ENCODE measurements around the gene SLC35G3. TPM values are rescaled to one million over a fixed set of nuclear protein-coding genes. Genes with fewer than 3 reads are reported as not detected.

The SLC35G3 gene
- total and polyA plus RNA-seq, 10 of the 15 experiments (the other 5 are each of a cell fraction or from before 2014, with no cell fraction given): not detected

DNA sequence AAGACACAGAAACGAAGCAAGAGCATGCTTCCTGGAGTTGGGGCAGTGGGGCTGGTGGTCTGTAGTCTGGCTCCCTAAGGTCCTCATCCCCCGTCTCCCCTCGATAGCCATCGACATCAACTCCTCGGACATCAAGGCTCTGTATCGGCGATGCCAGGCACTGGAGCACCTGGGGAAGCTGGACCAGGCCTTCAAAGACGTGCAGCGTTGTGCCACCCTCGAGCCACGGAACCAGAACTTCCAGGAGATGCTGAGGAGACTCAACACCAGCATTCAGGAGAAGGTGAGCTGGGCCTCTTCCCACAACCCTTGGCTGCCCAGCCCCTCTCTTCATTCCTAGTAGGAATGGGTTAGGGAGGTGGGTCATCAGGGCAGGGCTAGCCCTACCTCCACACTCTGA is 44.3 kb downstream of the SLC35G3 start (continued):
- TF ChIP-seq, protein P1, sequence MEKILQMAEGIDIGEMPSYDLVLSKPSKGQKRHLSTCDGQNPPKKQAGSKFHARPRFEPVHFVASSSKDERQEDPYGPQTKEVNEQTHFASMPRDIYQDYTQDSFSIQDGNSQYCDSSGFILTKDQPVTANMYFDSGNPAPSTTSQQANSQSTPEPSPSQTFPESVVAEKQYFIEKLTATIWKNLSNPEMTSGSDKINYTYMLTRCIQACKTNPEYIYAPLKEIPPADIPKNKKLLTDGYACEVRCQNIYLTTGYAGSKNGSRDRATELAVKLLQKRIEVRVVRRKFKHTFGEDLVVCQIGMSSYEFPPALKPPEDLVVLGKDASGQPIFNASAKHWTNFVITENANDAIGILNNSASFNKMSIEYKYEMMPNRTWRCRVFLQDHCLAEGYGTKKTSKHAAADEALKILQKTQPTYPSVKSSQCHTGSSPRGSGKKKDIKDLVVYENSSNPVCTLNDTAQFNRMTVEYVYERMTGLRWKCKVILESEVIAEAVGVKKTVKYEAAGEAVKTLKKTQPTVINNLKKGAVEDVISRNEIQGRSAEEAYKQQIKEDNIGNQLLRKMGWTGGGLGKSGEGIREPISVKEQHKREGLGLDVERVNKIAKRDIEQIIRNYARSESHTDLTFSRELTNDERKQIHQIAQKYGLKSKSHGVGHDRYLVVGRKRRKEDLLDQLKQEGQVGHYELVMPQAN (conservative IDR thresholded peaks at IDR 0.05): no peak
- TF ChIP-seq TAF1 (IDR thresholded peaks at IDR 0.05; ENCODE audit: borderline replicate concordance, low read depth, low read length) (no peak), NFIC (IDR thresholded peaks at IDR 0.05; ENCODE audit: low read depth, low read length) (no peak)
- TF ChIP-seq, protein P2, sequence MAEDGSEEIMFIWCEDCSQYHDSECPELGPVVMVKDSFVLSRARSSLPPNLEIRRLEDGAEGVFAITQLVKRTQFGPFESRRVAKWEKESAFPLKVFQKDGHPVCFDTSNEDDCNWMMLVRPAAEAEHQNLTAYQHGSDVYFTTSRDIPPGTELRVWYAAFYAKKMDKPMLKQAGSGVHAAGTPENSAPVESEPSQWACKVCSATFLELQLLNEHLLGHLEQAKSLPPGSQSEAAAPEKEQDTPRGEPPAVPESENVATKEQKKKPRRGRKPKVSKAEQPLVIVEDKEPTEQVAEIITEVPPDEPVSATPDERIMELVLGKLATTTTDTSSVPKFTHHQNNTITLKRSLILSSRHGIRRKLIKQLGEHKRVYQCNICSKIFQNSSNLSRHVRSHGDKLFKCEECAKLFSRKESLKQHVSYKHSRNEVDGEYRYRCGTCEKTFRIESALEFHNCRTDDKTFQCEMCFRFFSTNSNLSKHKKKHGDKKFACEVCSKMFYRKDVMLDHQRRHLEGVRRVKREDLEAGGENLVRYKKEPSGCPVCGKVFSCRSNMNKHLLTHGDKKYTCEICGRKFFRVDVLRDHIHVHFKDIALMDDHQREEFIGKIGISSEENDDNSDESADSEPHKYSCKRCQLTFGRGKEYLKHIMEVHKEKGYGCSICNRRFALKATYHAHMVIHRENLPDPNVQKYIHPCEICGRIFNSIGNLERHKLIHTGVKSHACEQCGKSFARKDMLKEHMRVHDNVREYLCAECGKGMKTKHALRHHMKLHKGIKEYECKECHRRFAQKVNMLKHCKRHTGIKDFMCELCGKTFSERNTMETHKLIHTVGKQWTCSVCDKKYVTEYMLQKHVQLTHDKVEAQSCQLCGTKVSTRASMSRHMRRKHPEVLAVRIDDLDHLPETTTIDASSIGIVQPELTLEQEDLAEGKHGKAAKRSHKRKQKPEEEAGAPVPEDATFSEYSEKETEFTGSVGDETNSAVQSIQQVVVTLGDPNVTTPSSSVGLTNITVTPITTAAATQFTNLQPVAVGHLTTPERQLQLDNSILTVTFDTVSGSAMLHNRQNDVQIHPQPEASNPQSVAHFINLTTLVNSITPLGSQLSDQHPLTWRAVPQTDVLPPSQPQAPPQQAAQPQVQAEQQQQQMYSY (CRISPR knock-in tag; IDR thresholded peaks at IDR 0.05): no peak

DNA sequence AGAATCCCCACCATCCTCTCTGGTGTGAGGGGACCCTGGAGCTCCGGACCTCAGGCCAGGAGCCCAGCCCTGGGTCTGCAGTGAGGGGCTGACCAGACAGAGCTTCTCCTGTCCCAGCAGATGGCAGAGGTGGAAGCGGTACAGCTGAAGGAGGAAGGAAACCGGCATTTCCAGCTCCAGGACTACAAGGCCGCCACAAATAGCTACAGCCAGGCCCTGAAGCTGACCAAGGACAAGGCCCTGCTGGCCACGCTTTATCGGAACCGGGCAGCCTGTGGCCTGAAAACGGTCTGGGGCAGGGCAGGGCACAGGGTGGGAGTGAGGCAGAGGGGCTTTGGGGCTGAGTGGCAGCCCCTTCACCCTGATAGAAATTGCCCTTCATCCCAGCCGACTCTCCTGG is 46.0 kb downstream of the SLC35G3 start:
- Histone ChIP-seq H3K27ac (ENCODE audit: control insufficient read depth, insufficient read depth) (no peak overlapping the region), H3K27me3 (replicated peaks in 1 of 2; ENCODE audit: control insufficient read depth in 2 of 2, insufficient read depth in 2 of 2, low read length in 1 of 2) (peaks cover 0 to 2% of the 10 kb centered on the region in 2 experiments; a peak in 1 of 4 replicates), H3K9ac (ENCODE audit: control insufficient read depth, insufficient read depth, low read length) (no peak overlapping the region), H3K4me2 (ENCODE audit: control insufficient read depth, insufficient read depth) (no peak overlapping the region), H3K4me3 (no peak overlapping the region), H4K20me1 (ENCODE audit: control insufficient read depth, insufficient read depth) (no peaks in the 10 kb centered on the region), H2AFZ (ENCODE audit: control insufficient read depth, low read depth, low read length) (no peak overlapping the region), H3K4me1 (ENCODE audit: control insufficient read depth, insufficient read depth, low read length) (no peaks in the 10 kb centered on the region), H3K79me2 (ENCODE audit: control insufficient read depth, insufficient read depth, low read length) (no peaks in the 10 kb centered on the region), H3K9me3 (replicated peaks; ENCODE audit: control insufficient read depth, insufficient read depth, low read length) (no peaks in the 10 kb centered on the region), H3K36me3 (ENCODE audit: control insufficient read depth in 2 of 2, insufficient read depth in 2 of 2, low read length in 1 of 2) (no peaks in the 10 kb centered on the region)
- DNase-seq (ENCODE audit: low read depth, low spot score) (no peak), ATAC-seq (no peak), FAIRE-seq (no peak)
- RAD21 ChIA-PET (ENCODE audit: unreplicated experiment): no interaction called here
- 53% methylated on average over 9 of the region's 9 CpGs for WGBS (ENCODE audit: insufficient coverage, insufficient replicate concordance, low lambda C conversion rate, missing lambda C conversion rate)
- POLR2A ChIA-PET: no interaction called here
- intact Hi-C loops (cut with micrococcal nuclease; ENCODE audit: unreplicated experiment): loop anchor here (10.0 kb wide), 1 partner anchor 387 kb away; the partner anchor contains the start of gene SLFN12L
- CTCF ChIA-PET: interaction anchor here (1.6 kb wide), 1 partner anchor 391 kb away, joined by 4 read pairs; no protein-coding TSS in a partner anchor
- in situ Hi-C loops (cut with MboI): no loop called here
- SMC1A ChIA-PET (ENCODE audit: uncharacterized antibody, unreplicated experiment): no interaction called here
- BruUV-seq (replicated peaks): no TSS peak
- TF ChIP-seq SMARCA5 (IDR thresholded peaks at IDR 0.05) (no peak), ZNF384 (IDR thresholded peaks at IDR 0.05; ENCODE audit: borderline replicate concordance, low read depth, low read length) (no peak), BACH1 (IDR thresholded peaks at IDR 0.05; ENCODE audit: borderline replicate concordance) (no peak), BCL11A (IDR thresholded peaks at IDR 0.05; ENCODE audit: low read depth, low read length) (no peak), KDM1A (IDR thresholded peaks at IDR 0.05; ENCODE audit: borderline replicate concordance) (no peak), BRCA1 (IDR thresholded peaks at IDR 0.05; ENCODE audit: low read depth, low read length) (no peak), DPF2 (IDR thresholded peaks at IDR 0.05) (no peak)
- TF ChIP-seq, protein P3, sequence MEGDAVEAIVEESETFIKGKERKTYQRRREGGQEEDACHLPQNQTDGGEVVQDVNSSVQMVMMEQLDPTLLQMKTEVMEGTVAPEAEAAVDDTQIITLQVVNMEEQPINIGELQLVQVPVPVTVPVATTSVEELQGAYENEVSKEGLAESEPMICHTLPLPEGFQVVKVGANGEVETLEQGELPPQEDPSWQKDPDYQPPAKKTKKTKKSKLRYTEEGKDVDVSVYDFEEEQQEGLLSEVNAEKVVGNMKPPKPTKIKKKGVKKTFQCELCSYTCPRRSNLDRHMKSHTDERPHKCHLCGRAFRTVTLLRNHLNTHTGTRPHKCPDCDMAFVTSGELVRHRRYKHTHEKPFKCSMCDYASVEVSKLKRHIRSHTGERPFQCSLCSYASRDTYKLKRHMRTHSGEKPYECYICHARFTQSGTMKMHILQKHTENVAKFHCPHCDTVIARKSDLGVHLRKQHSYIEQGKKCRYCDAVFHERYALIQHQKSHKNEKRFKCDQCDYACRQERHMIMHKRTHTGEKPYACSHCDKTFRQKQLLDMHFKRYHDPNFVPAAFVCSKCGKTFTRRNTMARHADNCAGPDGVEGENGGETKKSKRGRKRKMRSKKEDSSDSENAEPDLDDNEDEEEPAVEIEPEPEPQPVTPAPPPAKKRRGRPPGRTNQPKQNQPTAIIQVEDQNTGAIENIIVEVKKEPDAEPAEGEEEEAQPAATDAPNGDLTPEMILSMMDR (IDR thresholded peaks at IDR 0.05 in 2 of 3, conservative IDR thresholded peaks at IDR 0.05 in 1 of 3; ENCODE audit: control insufficient read depth in 2 of 3, extremely low read depth in 1 of 3, insufficient read depth in 1 of 3, low read depth in 3 of 3, low read length in 3 of 3): no peak
- TF ChIP-seq, protein P4, sequence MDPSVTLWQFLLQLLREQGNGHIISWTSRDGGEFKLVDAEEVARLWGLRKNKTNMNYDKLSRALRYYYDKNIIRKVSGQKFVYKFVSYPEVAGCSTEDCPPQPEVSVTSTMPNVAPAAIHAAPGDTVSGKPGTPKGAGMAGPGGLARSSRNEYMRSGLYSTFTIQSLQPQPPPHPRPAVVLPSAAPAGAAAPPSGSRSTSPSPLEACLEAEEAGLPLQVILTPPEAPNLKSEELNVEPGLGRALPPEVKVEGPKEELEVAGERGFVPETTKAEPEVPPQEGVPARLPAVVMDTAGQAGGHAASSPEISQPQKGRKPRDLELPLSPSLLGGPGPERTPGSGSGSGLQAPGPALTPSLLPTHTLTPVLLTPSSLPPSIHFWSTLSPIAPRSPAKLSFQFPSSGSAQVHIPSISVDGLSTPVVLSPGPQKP (IDR thresholded peaks at IDR 0.05; ENCODE audit: low read depth, low read length): no peak

All from GM12878 (cell line).